Activated CD8-positive, alpha-beta T cell treated with anti-CD3 and anti-CD28 coated beads, Interleukin-2, amount 10 ng/mL, durations not matched to agents 7 days and 5 days (primary cell): ENCODE results near the gene HACL1. TPM values are rescaled to one million over a fixed set of nuclear protein-coding genes. Genes with fewer than 3 reads are reported as not detected.

ENCODE experiments used
- ATAC-seq: fragments of 150-1000 bp; cut with Tn5 transposase; one replicate; pipeline ENCODE4 v1.10.0; 2021; ENCODE audit warnings: moderate library complexity
- CTCF ChIA-PET: fragments of 350-600 bp; sonication (Branson Sonifier 250); formaldehyde crosslinking; loops from one replicate; lab custom pipeline; 2021; ENCODE audit warnings: antibody characterized with exemption; lab: Charles Lee
- POLR2A ChIA-PET: fragments of 350-600 bp; sonication (Branson Sonifier 250); formaldehyde crosslinking; loops from one replicate; lab custom pipeline; 2021; ENCODE audit warnings: antibody characterized with exemption; lab: Charles Lee
- DNase-seq: peaks from one replicate; pipeline ENCODE4 v3.0.0-alpha.2; 2020
- H3K27ac Mint-ChIP-seq: one replicate; pipeline ENCODE4 v1.8.0; 2021; ENCODE audit warnings: mild to moderate bottlenecking, mixed read lengths
- H3K27me3 Mint-ChIP-seq: one replicate; pipeline ENCODE4 v1.8.0; 2021; ENCODE audit warnings: low read depth, mixed read lengths
- H3K36me3 Mint-ChIP-seq: one replicate; pipeline ENCODE4 v1.8.0; 2021; ENCODE audit warnings: low read depth, mixed read lengths
- H3K4me1 Mint-ChIP-seq: one replicate; pipeline ENCODE4 v1.8.0; 2021; ENCODE audit warnings: low read depth, mixed read lengths
- H3K4me3 Mint-ChIP-seq: one replicate; pipeline ENCODE4 v1.8.0; 2021; ENCODE audit warnings: mild to moderate bottlenecking, mixed read lengths
- H3K9me3 Mint-ChIP-seq: one replicate; pipeline ENCODE4 v1.8.0; 2022; ENCODE audit warnings: mixed read lengths; ENCODE audit not compliant: insufficient read depth
- total RNA-seq, 2 experiments: library from RNA; stranded (reverse); gene quantifications; one replicate each; pipeline ENCODE4 v1.2.3, GENCODE V29; 2021

HACL1 gene
- total RNA-seq, 2 experiments from 2014 or later = 23.9 to 24.9 TPM

DNA sequence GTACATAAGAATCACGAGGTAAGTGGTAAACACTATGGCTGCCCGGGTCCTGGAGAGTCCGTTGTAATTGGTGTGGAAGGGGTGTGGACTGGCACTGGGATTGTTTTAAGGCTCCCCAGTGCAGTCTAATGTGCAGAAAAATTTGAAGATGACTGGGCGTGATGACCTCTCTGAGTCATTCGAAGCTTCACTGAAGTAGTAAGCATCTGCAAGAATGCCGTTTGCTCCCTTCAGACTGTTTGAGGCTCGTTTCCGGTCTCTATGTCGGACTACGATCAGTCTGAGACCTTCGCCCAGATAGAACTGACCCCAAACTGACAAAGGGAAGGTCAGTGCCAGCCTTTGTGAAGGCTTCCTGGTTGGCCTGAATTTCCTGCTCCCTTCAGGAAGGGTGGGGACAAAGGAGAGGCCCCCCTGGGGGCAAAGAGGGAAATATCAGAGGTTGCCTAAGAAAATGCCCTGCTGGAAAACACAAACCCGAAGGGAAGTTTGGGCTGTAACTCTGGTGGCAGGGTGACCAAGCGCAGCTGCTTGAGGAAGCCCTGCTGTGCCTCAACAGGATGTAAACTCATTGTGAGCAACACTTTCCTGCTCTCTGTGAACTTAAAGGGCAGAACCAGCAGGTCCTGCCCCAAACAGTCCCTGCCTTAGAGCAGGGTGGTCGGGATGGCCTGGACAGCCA is 34.8 kb upstream of the HACL1 start:
- no peaks in the 10 kb centered on the region for H3K27me3 Mint-ChIP-seq
- H3K9me3 Mint-ChIP-seq = no peaks in the 10 kb centered on the region
- peak; percentile 62 for DNase-seq
- H3K27ac Mint-ChIP-seq = peak overlapping the region; percentile 80
- no peaks in the 10 kb centered on the region for H3K36me3 Mint-ChIP-seq
- POLR2A ChIA-PET = interaction anchor here (1.3 kb wide), 1 partner anchor 34 kb away, joined by 3 read pairs; the partner anchor contains the start of genes BTD and HACL1
- no peak overlapping the region for H3K4me3 Mint-ChIP-seq
- peak; percentile 69 for ATAC-seq
- peaks cover 44% of the 10 kb centered on the region for H3K4me1 Mint-ChIP-seq
- CTCF ChIA-PET = interaction anchor here (1.0 to 12.9 kb wide), 5 partner anchors 10 to 183 kb away, joined by 3 to 207 read pairs (median 5); no protein-coding TSS in a partner anchor

DNA sequence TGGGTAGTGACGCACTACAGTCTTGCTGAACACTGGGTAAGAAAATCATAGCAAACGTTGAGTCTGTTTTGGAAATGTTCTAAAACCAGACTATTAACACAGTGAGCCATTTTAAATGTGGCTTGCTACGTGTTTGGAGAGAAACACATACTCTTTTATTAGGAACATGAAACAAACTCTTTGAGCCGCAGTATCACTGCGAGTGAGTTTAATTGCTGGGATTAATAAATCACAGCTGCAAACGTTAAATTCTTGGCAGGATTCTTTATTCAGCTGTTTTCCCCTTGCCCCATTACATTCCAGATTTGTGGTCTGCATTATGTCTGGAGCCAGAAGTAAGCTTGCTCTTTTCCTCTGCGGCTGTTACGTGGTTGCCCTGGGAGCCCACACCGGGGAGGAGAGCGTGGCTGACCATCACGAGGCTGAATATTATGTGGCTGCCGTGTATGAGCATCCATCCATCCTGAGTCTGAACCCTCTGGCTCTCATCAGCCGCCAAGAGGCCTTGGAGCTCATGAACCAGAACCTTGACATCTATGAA is 33.8 kb upstream of the HACL1 start:
- Mint-ChIP-seq H3K4me1 (peaks cover 53% of the 10 kb centered on the region), H3K27me3 (no peaks in the 10 kb centered on the region), H3K4me3 (no peak overlapping the region), H3K27ac (no peak overlapping the region), H3K36me3 (no peaks in the 10 kb centered on the region), H3K9me3 (no peaks in the 10 kb centered on the region)
- ATAC-seq (no peak), DNase-seq (no peak)
- ChIA-PET POLR2A (interaction anchor here (1.3 kb wide), 1 partner anchor 33 kb away, joined by 3 read pairs; the partner anchor contains the start of genes BTD and HACL1), CTCF (interaction anchor here (0.7 to 12.9 kb wide), 6 partner anchors 11 to 181 kb away, joined by 3 to 207 read pairs (median 4); no protein-coding TSS in a partner anchor)

DNA sequence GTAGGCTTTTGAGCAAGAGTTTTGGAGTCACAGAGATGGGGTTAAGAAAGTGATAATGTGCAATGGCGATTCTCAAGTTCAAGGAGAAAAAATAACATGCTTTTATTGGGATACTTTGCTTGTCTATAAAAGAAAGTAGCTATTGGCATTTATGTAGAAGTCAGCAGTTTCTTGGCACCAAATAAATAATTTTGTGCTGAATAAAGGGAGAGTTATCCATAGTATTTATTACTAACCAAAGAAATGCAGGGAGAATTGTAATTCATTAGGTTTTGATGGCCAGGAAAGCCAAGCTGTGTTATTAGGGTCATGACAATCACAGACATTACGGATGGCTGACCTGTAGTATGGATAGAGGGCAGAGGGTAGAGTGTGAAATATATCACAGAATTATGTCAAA is 33.3 kb upstream of the HACL1 start:
- H3K27me3 Mint-ChIP-seq = no peaks in the 10 kb centered on the region
- no peak overlapping the region for H3K27ac Mint-ChIP-seq
- peaks cover 56% of the 10 kb centered on the region for H3K4me1 Mint-ChIP-seq
- no peak overlapping the region for H3K4me3 Mint-ChIP-seq
- DNase-seq = no peak
- no peak for ATAC-seq
- ChIA-PET CTCF (interaction anchor here (0.7 to 12.9 kb wide), 6 partner anchors 10 to 182 kb away, joined by 3 to 207 read pairs (median 4); no protein-coding TSS in a partner anchor), POLR2A (no interaction called here)
- no peaks in the 10 kb centered on the region for H3K36me3 Mint-ChIP-seq
- H3K9me3 Mint-ChIP-seq = no peaks in the 10 kb centered on the region

DNA sequence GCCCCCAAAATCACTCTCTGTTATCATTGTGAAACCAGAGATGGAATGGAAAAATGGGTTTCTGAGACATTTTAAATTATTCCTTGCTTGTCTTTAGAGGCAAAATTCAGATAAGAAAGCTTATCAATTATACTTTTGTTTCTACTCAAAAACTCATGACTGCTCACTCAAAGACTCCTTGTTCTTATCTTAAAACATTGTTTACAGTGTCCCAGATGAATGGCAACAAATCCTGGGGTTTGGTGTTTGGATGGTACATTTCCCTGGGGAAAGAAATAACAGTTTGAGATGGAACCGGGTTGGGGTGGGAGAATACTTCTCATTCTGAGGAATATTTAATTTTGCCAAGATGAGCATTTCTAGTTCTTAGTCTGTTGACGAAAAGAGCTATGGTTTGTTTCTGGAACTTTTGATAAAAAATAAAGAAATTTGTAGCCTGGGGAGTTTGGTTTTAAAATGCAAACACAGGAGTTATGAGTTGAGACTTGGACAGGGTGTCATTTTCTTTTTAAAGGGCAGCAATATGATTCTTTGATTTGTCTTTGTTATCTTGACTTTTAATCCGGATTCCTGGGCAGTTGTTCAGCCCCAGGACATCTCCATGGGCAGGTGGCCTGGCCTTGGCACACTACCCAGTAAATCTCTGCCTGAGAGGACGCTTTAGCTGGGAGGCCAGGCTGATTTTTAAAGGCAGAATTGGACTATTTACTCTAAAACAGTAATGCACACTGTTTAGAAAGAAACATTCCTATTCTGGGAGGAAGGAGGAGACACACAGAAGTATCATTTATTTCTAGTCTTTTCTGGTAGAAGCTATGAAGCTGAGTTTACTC is 32.6 kb upstream of the HACL1 start:
- POLR2A ChIA-PET = no interaction called here
- peaks cover 56% of the 10 kb centered on the region for H3K4me1 Mint-ChIP-seq
- no peaks in the 10 kb centered on the region for H3K36me3 Mint-ChIP-seq
- no peak for DNase-seq
- H3K27me3 Mint-ChIP-seq = no peaks in the 10 kb centered on the region
- H3K4me3 Mint-ChIP-seq = no peak overlapping the region
- no peak overlapping the region for H3K27ac Mint-ChIP-seq
- CTCF ChIA-PET = interaction anchor here (0.9 to 12.9 kb wide), 7 partner anchors 9 to 181 kb away, joined by 3 to 207 read pairs (median 3); no protein-coding TSS in a partner anchor
- no peak for ATAC-seq
- no peaks in the 10 kb centered on the region for H3K9me3 Mint-ChIP-seq

DNA sequence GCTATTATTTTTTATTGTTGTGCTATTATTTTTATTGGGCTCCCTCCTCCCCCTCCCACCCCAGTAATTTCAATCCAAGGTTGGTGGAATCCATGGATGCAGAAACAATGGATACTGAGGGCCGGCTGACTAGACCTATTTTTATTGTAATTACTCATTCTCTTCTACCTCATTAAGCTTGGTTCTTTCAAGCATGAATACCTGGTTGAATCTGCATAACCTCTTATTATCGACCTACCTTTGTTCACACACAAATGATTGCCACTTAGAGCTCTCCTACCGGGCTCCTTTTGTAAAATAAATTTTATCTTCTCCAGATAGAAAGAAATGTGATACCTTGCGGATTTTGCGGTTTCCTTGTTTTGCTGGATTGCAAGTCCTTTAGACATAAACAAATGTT is 31.8 kb upstream of the HACL1 start:
- H3K4me1 Mint-ChIP-seq = peaks cover 48% of the 10 kb centered on the region
- no peak overlapping the region for H3K27ac Mint-ChIP-seq
- no peak for DNase-seq
- ChIA-PET CTCF (interaction anchor here (0.9 to 12.9 kb wide), 5 partner anchors 35 to 176 kb away, joined by 3 to 207 read pairs (median 3); no protein-coding TSS in a partner anchor), POLR2A (no interaction called here)
- no peak overlapping the region for H3K4me3 Mint-ChIP-seq
- H3K36me3 Mint-ChIP-seq = no peaks in the 10 kb centered on the region
- no peaks in the 10 kb centered on the region for H3K9me3 Mint-ChIP-seq
- no peak for ATAC-seq
- no peaks in the 10 kb centered on the region for H3K27me3 Mint-ChIP-seq

DNA sequence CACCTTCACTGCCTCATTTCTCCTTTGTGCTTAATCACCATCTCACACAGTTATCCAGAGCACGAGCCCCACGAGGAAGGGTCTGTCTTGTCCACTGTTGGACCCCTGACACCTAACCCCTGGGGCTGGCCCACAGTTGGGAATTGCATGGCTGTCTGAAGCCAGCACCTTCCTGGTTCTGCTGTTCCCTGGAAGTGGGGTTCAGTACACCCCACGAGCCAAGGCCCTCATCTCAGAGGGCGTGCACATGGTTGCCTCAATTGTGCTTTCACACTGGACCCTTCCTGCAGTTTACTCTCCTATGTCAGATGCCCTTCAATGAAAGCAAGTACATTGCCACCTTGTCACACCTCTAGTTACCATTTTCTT is 30.8 kb upstream of the HACL1 start:
- Mint-ChIP-seq H3K27me3 (no peaks in the 10 kb centered on the region), H3K4me3 (no peak overlapping the region), H3K4me1 (peaks cover 39% of the 10 kb centered on the region), H3K27ac (no peak overlapping the region), H3K36me3 (no peaks in the 10 kb centered on the region), H3K9me3 (no peaks in the 10 kb centered on the region)
- no peak for ATAC-seq
- ChIA-PET POLR2A (no interaction called here), CTCF (interaction anchor here (12.9 kb wide), 1 partner anchor 177 kb away, joined by 207 read pairs; no protein-coding TSS in a partner anchor)
- no peak for DNase-seq

DNA sequence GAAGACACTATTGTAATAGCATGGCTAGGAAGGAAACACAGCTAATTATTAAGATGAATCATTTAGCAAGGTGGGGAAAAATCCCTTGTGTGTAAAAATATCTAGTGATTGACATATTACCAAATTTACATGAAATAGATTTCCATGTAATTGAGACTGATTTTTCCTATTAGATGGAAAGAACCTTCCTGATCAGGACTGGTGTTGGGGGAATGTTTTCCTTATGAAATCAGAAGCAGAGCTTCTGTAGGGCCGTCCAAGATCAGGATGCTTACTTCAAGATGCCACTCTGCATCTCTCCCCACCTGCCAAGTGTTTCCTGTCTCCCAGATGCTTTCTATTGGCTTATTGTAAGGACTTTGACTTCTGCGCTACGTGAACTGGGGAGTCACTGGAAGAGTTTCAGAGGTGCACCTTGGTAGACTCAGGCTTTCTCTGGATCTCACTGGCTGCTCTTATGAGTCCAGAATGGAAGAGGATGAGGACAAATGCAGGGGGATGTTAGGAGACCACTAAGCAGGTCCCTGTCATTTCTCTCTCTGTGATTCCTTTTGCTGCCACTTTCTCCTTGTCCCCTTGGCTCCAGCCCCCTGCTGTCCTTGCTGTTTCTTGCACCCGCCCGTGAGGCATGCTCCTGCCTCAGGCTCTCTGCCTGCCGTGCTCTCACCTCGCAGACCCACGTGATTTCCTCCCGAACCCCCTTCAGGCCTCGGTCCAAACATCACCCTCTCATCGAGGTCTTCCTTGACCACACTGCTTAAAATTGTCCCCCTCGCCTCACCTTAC is 30.2 kb upstream of the HACL1 start:
- DNase-seq (no peak), ATAC-seq (no peak)
- no peaks in the 10 kb centered on the region for H3K27me3 Mint-ChIP-seq
- peaks cover 33% of the 10 kb centered on the region for H3K4me1 Mint-ChIP-seq
- no peaks in the 10 kb centered on the region for H3K9me3 Mint-ChIP-seq
- H3K27ac Mint-ChIP-seq = no peak overlapping the region
- POLR2A ChIA-PET = no interaction called here
- H3K4me3 Mint-ChIP-seq = no peak overlapping the region
- CTCF ChIA-PET = interaction anchor here (1.0 to 12.9 kb wide), 7 partner anchors 9 to 185 kb away, joined by 3 to 207 read pairs (median 7); no protein-coding TSS in a partner anchor
- no peaks in the 10 kb centered on the region for H3K36me3 Mint-ChIP-seq

DNA sequence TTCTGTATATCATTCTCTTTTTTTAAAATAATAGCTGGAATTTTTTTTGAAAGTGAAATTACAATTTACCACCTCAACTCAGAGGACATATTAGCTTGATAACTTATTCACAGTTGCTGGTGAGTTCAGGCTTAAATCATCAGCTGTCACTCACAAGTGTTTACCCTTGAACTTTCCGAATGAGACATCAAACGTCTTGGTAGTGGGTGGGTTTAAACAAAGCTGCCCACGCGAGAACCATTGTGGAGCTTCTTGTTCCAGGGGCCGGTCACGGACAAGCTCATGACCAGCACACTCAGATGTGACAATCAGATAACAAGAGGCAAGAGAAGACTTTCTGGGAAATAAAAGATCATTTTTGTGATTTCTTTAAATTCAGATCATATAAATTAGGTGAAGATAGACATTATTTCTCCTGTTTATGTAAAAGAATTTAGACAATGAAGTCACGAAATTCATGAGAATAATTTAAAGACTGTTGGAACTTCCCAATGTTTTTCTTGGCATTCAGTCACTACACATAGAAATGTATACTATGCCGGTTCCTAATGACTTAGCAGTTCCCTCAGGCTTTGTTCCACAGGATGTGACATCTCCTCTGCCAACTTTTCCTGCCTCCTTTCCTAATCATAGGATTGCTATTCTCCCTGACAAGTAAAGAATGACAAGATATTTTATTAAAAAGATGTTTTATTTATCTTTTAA is 29.4 kb upstream of the HACL1 start:
- Mint-ChIP-seq H3K9me3 (no peaks in the 10 kb centered on the region), H3K4me3 (no peak overlapping the region), H3K27ac (no peak overlapping the region), H3K27me3 (no peaks in the 10 kb centered on the region), H3K4me1 (peaks cover 26% of the 10 kb centered on the region), H3K36me3 (no peaks in the 10 kb centered on the region)
- no peak for DNase-seq
- peak; percentile 20 for ATAC-seq
- ChIA-PET POLR2A (no interaction called here), CTCF (interaction anchor here (0.6 to 12.9 kb wide), 21 partner anchors 8 to 189 kb away, joined by 3 to 207 read pairs (median 4); partner anchors contain the start of gene ANKRD28)

DNA sequence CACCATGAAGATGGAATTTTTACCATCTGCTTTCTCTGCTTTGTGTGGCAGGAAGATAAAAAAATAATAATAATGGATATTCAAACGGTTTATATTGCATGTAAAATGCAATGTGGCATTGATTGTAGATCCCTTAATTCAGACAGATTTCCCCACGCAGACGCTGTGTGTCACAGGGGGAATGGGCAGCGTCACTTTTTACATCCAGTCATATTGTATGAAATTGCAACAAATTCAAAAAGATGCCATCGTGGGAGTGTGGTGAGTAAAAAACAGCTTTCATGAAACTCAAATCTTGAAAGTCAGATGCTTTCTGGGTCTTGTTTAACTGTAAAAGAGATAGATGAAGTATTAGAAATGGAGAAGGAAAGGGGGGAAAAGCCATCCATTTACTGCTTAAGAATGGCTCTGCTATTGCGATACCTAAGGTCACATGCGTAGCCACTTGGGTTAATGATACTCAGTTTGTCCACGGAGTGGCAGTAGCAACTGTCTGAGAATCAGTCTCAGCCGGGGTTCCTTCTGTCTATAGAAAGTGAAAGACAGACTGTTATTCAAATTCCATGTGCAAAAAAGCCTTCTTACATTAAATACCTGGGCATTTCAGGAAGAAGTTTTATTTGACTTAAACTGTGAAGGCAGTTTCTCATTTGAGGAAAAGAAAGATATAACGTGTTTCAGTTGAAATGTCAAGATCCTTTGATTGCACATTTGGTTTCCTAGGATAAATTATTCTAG is 28.7 kb upstream of the HACL1 start:
- Mint-ChIP-seq H3K9me3 (no peaks in the 10 kb centered on the region), H3K27ac (no peak overlapping the region), H3K4me1 (peaks cover 24% of the 10 kb centered on the region), H3K4me3 (peak overlapping the region; percentile 42), H3K27me3 (no peaks in the 10 kb centered on the region), H3K36me3 (no peaks in the 10 kb centered on the region)
- peak; percentile 99 for ATAC-seq
- POLR2A ChIA-PET = no interaction called here
- peak; percentile 84 for DNase-seq
- CTCF ChIA-PET = interaction anchor here (0.7 to 12.9 kb wide), 24 partner anchors 14 to 232 kb away, joined by 3 to 207 read pairs (median 4); partner anchors contain the start of gene ANKRD28

DNA sequence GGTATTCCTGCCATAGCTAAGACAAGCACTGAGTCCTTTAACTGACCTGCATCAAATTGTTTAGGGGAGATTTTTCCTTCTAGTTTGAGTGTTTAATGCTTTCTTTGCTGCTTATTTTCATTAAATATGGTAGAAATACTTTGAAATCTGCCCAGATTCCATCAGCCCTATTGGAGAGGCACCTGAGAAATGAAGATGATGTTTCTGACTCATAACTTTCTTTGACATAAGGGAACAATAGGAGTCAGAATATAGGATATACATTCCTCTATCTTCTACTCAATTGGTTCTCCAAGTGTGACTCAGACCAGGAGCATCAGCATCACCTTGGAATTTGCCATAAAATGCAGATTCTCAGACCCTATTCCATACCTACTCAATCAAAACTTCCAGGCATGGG is 27.6 kb upstream of the HACL1 start:
- no peak overlapping the region for H3K4me3 Mint-ChIP-seq
- ChIA-PET CTCF (interaction anchor here (0.8 to 12.9 kb wide), 7 partner anchors 22 to 233 kb away, joined by 3 to 207 read pairs (median 4); no protein-coding TSS in a partner anchor), POLR2A (no interaction called here)
- H3K27me3 Mint-ChIP-seq = no peaks in the 10 kb centered on the region
- no peaks in the 10 kb centered on the region for H3K9me3 Mint-ChIP-seq
- ATAC-seq (no peak), DNase-seq (no peak)
- H3K4me1 Mint-ChIP-seq = peaks cover 34% of the 10 kb centered on the region
- H3K27ac Mint-ChIP-seq = no peak overlapping the region
- H3K36me3 Mint-ChIP-seq = no peaks in the 10 kb centered on the region
